ENCODE data around the gene GPD2.

GPD2 gene

GRCh38 chr2:156561326-156561725 lies 125.1 kb downstream of the GPD2 start:
- no peak overlapping the region for H3K4me2 ChIP-seq
- no peak overlapping the region for H3K4me3 ChIP-seq

GRCh38 chr2:156562124-156562523 lies 125.9 kb downstream of the GPD2 start:
- H3K9ac ChIP-seq: no peak overlapping the region
- peaks cover 11 to 39% (median 18%) of the 10 kb centered on the region in 11 experiments; a peak in 20 of 22 replicates for H3K36me3 ChIP-seq
- no peak overlapping the region for H3K4me3 ChIP-seq
- no peak for TF ChIP-seq Cebpa-rat (IDR thresholded peaks at IDR 0.05)
- no peaks in the 10 kb centered on the region for H3K9me3 ChIP-seq (replicated peaks in 1 of 11)
- no peak overlapping the region for H3K4me2 ChIP-seq
- no peak overlapping the region for H3K27ac ChIP-seq
- no peaks in the 10 kb centered on the region for H3K4me1 ChIP-seq
- no peaks in the 10 kb centered on the region for H4K20me1 ChIP-seq
- no peaks in the 10 kb centered on the region for H3K27me3 ChIP-seq

More at GRCh38 chr2:156561326-156561725, 125.1 kb downstream of the GPD2 start:
- Histone ChIP-seq H3K27ac (no peak overlapping the region), H3K9ac (no peak overlapping the region), H3K27me3 (no peaks in the 10 kb centered on the region), H3K36me3 (peaks cover 11 to 39% (median 18%) of the 10 kb centered on the region in 11 experiments; a peak in 20 of 22 replicates), H3K4me1 (no peaks in the 10 kb centered on the region), H4K20me1 (no peaks in the 10 kb centered on the region), H3K9me3 (replicated peaks in 1 of 11) (no peaks in the 10 kb centered on the region)
- no peak for TF ChIP-seq Cebpa-rat (IDR thresholded peaks at IDR 0.05)

- Histone ChIP-seq H3K4me3 (no peak overlapping the region), H3K4me2 (no peak overlapping the region), H3K27ac (no peak overlapping the region), H3K36me3 (peaks cover under 1 to 27% (median 4%) of the 10 kb centered on the region in 11 experiments; a peak in 15 of 22 replicates), H3K9me3 (replicated peaks in 1 of 11) (no peaks in the 10 kb centered on the region), H3K4me1 (no peaks in the 10 kb centered on the region), H4K20me1 (no peaks in the 10 kb centered on the region), H3K27me3 (no peaks in the 10 kb centered on the region), H3K9ac (no peak overlapping the region)
- no peak for TF ChIP-seq Cebpa-rat (IDR thresholded peaks at IDR 0.05)
Observed at GRCh38 chr2:156563994-156564753, 128.0 kb downstream of the GPD2 start.

- Histone ChIP-seq H3K27me3 (no peaks in the 10 kb centered on the region), H3K27ac (no peak overlapping the region)
Observed at GRCh38 chr2:156565066-156565710, 129.0 kb downstream of the GPD2 start.

GRCh38 chr2:156573710-156574109 lies 137.5 kb downstream of the GPD2 start:
- H3K9me3 ChIP-seq (replicated peaks in 1 of 11): no peaks in the 10 kb centered on the region
- peaks cover 14 to 83% (median 26%) of the 10 kb centered on the region in 11 experiments; a peak in 18 of 22 replicates for H3K36me3 ChIP-seq
- no peak overlapping the region for H3K4me3 ChIP-seq
- TF ChIP-seq Cebpa-rat (IDR thresholded peaks at IDR 0.05): no peak
- no peaks in the 10 kb centered on the region for H4K20me1 ChIP-seq
- no peaks in the 10 kb centered on the region for H3K27me3 ChIP-seq
- H3K4me1 ChIP-seq: no peaks in the 10 kb centered on the region
- H3K9ac ChIP-seq: no peak overlapping the region
- no peak overlapping the region for H3K27ac ChIP-seq
- H3K4me2 ChIP-seq: no peak overlapping the region

More at GRCh38 chr2:156565066-156565710, 129.0 kb downstream of the GPD2 start:
- Histone ChIP-seq H4K20me1 (no peaks in the 10 kb centered on the region), H3K9ac (no peak overlapping the region), H3K4me1 (no peaks in the 10 kb centered on the region), H3K36me3 (peaks cover 10 to 30% (median 12%) of the 10 kb centered on the region in 11 experiments; a peak in 18 of 22 replicates), H3K4me3 (no peak overlapping the region), H3K9me3 (replicated peaks in 1 of 11) (no peaks in the 10 kb centered on the region), H3K4me2 (no peak overlapping the region)
- no peak for TF ChIP-seq Cebpa-rat (IDR thresholded peaks at IDR 0.05)

GRCh38 chr2:156574112-156574511 lies 137.9 kb downstream of the GPD2 start:
- Histone ChIP-seq H4K20me1 (no peaks in the 10 kb centered on the region), H3K36me3 (peaks cover 14 to 79% (median 26%) of the 10 kb centered on the region in 11 experiments; a peak in 18 of 22 replicates), H3K4me1 (no peaks in the 10 kb centered on the region), H3K4me3 (no peak overlapping the region), H3K9ac (no peak overlapping the region), H3K27me3 (no peaks in the 10 kb centered on the region), H3K9me3 (replicated peaks in 1 of 11) (no peaks in the 10 kb centered on the region), H3K27ac (no peak overlapping the region), H3K4me2 (no peak overlapping the region)
- no peak for TF ChIP-seq Cebpa-rat (IDR thresholded peaks at IDR 0.05)

GRCh38 chr2:156576005-156576404 lies 139.8 kb downstream of the GPD2 start:
- Histone ChIP-seq H3K4me1 (no peaks in the 10 kb centered on the region), H3K9me3 (replicated peaks in 1 of 11) (no peaks in the 10 kb centered on the region), H3K4me2 (no peak overlapping the region), H4K20me1 (no peaks in the 10 kb centered on the region), H3K9ac (no peak overlapping the region), H3K36me3 (peaks cover 4 to 69% (median 10%) of the 10 kb centered on the region in 11 experiments; a peak in 13 of 22 replicates), H3K4me3 (no peak overlapping the region), H3K27me3 (no peaks in the 10 kb centered on the region), H3K27ac (no peak overlapping the region)
- TF ChIP-seq Cebpa-rat (IDR thresholded peaks at IDR 0.05): no peak

GRCh38 chr2:156580501-156580900 lies 144.3 kb downstream of the GPD2 start:
- peaks cover 0 to 6% (median 0%) of the 10 kb centered on the region in 10 experiments; a peak in 2 of 20 replicates for H3K4me1 ChIP-seq
- TF ChIP-seq Cebpa-rat (IDR thresholded peaks at IDR 0.05): no peak
- peaks cover 0 to 46% (median 6%) of the 10 kb centered on the region in 11 experiments; a peak in 10 of 22 replicates for H3K36me3 ChIP-seq
- H3K27ac ChIP-seq: no peak overlapping the region
- no peak overlapping the region for H3K4me2 ChIP-seq
- no peaks in the 10 kb centered on the region for H3K27me3 ChIP-seq
- no peak overlapping the region for H3K4me3 ChIP-seq
- no peak overlapping the region for H3K9ac ChIP-seq
- no peaks in the 10 kb centered on the region for H4K20me1 ChIP-seq
- H3K9me3 ChIP-seq (replicated peaks in 1 of 11): no peaks in the 10 kb centered on the region

GRCh38 chr2:156581280-156581679 lies 145.1 kb downstream of the GPD2 start:
- no peak overlapping the region for H3K4me2 ChIP-seq
- no peak overlapping the region for H3K4me3 ChIP-seq
- H3K9me3 ChIP-seq (replicated peaks in 1 of 11): no peaks in the 10 kb centered on the region

More at GRCh38 chr2:156581280-156581679, 145.1 kb downstream of the GPD2 start:
- Histone ChIP-seq H3K27ac (no peak overlapping the region), H3K4me1 (peaks cover 0 to 9% (median 0%) of the 10 kb centered on the region in 10 experiments; a peak in 2 of 20 replicates), H4K20me1 (no peaks in the 10 kb centered on the region), H3K36me3 (peaks cover 0 to 40% (median 6%) of the 10 kb centered on the region in 11 experiments; a peak in 9 of 22 replicates), H3K27me3 (no peaks in the 10 kb centered on the region), H3K9ac (no peak overlapping the region)
- no peak for TF ChIP-seq Cebpa-rat (IDR thresholded peaks at IDR 0.05)
